ENCODE measurements around the gene CCL7.

The CCL7 gene

DNA sequence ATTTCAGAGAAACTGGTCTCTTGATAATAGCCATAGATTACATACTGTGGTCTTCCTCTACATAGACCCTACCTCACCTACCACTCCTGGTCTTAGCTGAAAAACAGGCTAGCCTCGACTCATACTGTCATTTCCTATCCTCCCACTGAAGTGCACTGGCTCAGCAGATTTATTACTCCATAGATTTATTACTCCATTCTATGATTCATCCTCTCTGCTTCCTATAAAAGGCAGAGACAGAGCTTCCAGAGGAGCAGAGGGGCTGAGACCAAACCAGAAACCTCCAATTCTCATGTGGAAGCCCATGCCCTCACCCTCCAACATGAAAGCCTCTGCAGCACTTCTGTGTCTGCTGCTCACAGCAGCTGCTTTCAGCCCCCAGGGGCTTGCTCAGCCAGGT is at the start of gene CCL7:
CCL7 (plus strand) TSS at position 253 of the 400 bp plus-strand sequence; CDS start at position 323, 70 bp downstream.
- DNase-seq (ENCODE audit: low spot score) = no peak
- CTCF ChIA-PET = interaction anchor here (0.9 kb wide), 1 partner anchor 99 kb away, joined by 3 read pairs; no protein-coding TSS in a partner anchor
- TF ChIP-seq, protein P1, sequence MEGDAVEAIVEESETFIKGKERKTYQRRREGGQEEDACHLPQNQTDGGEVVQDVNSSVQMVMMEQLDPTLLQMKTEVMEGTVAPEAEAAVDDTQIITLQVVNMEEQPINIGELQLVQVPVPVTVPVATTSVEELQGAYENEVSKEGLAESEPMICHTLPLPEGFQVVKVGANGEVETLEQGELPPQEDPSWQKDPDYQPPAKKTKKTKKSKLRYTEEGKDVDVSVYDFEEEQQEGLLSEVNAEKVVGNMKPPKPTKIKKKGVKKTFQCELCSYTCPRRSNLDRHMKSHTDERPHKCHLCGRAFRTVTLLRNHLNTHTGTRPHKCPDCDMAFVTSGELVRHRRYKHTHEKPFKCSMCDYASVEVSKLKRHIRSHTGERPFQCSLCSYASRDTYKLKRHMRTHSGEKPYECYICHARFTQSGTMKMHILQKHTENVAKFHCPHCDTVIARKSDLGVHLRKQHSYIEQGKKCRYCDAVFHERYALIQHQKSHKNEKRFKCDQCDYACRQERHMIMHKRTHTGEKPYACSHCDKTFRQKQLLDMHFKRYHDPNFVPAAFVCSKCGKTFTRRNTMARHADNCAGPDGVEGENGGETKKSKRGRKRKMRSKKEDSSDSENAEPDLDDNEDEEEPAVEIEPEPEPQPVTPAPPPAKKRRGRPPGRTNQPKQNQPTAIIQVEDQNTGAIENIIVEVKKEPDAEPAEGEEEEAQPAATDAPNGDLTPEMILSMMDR (conservative IDR thresholded peaks at IDR 0.05; ENCODE audit: low read depth) = no peak
- H3K27ac ChIP-seq = no peak within 1 kb of the TSS
- POLR2A ChIA-PET (ENCODE audit: low non-redundant PET) = no interaction called here

DNA sequence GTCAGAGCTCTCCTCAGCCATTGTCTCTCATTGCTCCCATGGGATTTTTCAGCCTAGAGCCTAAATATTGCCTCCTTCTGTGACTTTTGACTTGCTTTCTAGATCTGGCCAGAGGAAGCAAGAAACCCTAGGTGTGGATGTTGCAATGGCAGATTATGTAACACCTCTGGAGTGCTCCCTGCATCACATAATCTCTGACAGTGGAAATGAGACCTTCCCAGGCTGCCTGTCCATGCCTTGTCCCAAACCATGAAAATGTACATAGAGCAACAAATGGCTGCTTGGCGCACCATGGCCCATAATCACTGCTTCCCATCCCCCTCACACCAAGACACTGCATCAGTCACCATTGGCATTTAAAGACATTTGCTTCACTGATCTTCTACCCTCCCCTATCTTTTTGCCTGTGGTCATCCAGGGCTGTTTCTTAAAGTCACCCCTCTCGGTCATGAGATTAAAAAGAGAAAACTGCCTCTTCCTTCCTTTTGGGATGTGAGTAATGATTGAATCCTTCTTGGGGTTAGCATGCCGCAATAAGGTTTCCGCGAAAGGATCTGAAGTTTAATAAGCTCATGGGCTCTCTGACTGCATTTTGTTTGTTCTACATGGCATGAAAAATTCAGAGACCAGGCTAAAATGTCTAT is 49.1 kb upstream of the CCL7 start:
- H3K27ac ChIP-seq = no peak overlapping the region
- POLR2A ChIA-PET (ENCODE audit: low non-redundant PET) = no interaction called here
- CTCF ChIA-PET = no interaction called here
- TF ChIP-seq, protein P1 (conservative IDR thresholded peaks at IDR 0.05; ENCODE audit: low read depth) = no peak
- no peak for DNase-seq (ENCODE audit: low spot score)

DNA sequence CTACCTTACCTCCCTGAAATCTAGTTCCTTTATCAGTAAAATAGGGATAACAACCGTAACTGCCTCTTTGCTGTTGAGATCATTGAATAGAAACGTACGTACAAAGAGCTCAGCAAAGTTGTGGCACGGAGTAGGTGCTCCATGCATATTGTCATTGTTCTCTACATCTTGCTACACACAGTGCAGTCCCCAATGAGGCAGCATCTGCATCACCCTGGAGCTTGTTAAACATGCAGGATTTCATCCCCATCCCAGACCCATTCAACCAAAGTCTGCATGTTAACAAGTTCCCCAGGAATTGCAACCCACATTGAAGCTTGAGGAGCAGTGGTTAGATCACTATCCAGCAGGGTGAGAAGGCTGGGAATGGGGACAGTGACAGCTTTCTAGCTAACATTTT is 48.6 kb upstream of the CCL7 start:
- ChIA-PET POLR2A (ENCODE audit: low non-redundant PET) (no interaction called here), CTCF (no interaction called here)
- H3K27ac ChIP-seq = no peak overlapping the region
- TF ChIP-seq, protein P1 (conservative IDR thresholded peaks at IDR 0.05; ENCODE audit: low read depth) = no peak
- DNase-seq (ENCODE audit: low spot score) = no peak

DNA sequence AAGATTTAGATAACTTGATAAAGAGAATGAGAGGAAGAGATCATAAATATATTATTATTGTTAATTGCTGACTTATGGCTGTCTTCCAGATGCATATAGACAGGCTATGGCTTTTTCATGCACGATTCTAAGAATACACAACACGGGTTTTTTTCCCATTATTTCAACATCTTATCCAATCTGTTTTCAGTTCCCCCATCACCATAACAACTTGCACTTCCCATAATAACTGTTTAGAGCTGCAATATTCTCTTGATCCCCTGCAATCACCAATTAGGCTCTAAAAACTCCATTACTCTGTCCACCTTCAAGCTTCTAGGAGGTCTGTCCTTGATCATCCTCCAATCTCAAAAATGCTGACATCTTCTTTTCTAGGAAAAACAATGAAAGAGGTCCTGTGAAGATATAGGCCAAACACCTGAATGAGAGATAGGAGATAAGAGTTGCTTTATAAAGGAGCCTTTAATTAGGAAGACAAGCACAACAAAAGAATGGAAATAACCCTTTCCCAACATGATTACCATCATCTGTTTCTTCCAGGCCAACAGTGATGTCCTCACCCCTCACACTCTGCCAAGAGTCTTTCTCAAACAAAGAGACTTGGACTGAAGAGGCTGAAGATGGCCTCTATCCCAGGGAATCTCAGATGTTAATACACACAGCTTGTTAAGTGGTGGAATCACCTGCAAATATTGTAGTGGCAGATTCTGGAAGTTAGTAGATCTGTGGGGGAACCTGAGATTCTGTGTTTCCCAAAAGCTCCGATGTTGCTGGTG is 47.1 kb upstream of the CCL7 start:
- DNase-seq (ENCODE audit: low spot score) = no peak
- ChIA-PET POLR2A (ENCODE audit: low non-redundant PET) (no interaction called here), CTCF (interaction anchor here (0.6 to 0.8 kb wide), 2 partner anchors 17 to 87 kb away, joined by 4 to 5 read pairs; no protein-coding TSS in a partner anchor)
- TF ChIP-seq, protein P1 (conservative IDR thresholded peaks at IDR 0.05; ENCODE audit: low read depth) = no peak
- no peak overlapping the region for H3K27ac ChIP-seq

DNA sequence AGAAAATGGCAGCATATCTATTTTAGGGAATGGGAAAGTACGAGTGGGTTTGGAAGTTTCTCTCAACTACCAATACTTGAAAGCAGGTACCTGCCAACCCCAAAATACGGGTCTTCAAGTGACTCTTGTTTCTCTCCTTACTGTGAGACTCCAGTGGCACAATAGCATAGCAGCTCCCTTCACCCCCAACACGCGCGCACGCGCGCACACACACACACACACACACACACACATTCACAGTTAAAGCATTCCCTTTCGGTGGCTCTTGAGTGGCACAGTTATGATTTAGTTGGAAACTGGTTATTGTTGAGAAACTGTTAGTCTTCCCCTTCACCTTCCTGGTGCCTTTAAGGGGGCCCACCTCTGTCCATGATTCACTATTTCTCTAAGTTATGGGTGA is 45.0 kb upstream of the CCL7 start:
- TF ChIP-seq, protein P1 (conservative IDR thresholded peaks at IDR 0.05; ENCODE audit: low read depth) = no peak
- no peak overlapping the region for H3K27ac ChIP-seq
- CTCF ChIA-PET = interaction anchor here (0.6 kb wide), 1 partner anchor 136 kb away, joined by 3 read pairs; no protein-coding TSS in a partner anchor
- no peak for DNase-seq (ENCODE audit: low spot score)
- POLR2A ChIA-PET (ENCODE audit: low non-redundant PET) = no interaction called here

DNA sequence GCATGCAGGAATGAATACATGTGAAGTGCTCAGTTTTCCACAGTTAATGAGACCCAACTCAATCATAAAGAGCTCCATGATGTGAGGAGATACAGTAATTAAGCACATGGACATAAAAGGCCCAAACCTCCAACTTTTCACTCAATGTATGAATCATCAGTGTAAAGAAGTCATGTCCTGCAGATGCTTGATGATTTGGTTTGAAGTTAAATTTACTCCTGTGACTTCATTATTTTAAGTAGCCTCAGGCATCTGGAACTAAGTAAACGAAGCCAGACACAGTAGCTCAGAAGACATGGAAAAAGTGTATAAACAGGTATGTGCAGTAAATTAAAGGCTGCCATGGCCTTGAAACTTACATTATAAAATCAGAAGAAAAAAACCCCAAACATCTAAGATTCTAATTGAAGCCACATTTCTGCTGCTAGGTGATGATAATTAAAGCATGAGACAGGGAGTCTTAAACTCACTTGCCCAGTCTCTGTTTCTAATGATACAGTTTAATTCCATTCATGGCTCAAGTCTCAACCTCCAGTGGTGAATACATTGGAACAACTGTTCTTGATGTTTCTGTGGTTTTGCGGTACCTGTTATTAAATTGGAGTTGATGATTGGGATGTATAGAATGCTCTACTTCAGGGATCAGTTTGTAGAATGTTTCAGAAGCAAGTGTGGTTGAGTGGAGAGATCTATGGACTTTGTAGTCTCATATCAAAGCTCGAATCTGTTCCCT is 43.8 kb upstream of the CCL7 start:
- no peak for DNase-seq (ENCODE audit: low spot score)
- TF ChIP-seq, protein P1 (conservative IDR thresholded peaks at IDR 0.05; ENCODE audit: low read depth) = no peak

More for the DNA sequence above, 43.8 kb upstream of the CCL7 start:
- no peak overlapping the region for H3K27ac ChIP-seq
- ChIA-PET CTCF (no interaction called here), POLR2A (ENCODE audit: low non-redundant PET) (no interaction called here)

All from RWPE1 (cell line).